ENCODE data around the gene FAM234B. TPM values are rescaled to one million over a fixed set of nuclear protein-coding genes. Genes with fewer than 3 reads are reported as not detected.

Gene FAM234B
- polyA plus RNA-seq, 1 donor, result 5.3 TPM

DNA sequence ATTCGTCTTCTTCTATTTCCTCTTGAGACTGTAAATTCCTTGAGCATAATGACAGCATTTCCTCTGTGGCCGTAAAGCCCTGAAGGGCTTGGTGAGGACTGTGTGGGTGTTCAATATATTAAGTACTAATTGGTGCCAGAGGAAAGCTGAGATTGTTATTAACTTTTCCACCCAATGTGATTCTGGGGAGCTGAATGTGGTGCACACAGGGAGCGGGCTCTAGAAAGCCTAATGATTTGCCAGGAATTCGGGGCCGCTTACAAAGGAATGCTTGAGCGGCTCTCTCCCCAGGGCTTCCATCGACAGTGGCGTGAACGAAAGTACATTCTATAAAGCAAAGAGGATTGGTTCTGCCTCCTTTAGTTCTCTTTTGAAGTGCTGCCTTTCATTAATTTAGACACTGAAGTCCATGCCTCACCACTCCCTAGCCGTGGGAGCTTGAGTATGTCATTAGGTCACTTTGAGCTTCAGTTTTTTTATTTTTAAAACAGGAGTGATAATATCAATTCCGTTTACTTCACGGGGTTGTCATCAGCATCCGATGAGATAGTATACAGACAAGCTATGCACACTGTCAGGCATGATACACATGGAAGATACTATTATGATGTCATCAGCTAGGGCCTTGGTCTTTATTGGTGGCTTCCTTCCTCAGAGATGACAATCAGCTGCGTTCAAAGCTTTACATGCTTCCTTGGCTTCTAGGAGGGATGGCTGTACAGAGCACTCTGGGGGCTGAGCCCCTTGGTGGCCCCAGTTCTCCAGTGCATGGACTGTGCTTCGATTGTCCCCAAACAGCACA is 70.3 kb downstream of the FAM234B start:
- H3K9me3 ChIP-seq (ENCODE audit: control insufficient read depth, low read depth, low read length), result no peaks in the 10 kb centered on the region
- no peaks in the 10 kb centered on the region for H3K36me3 ChIP-seq (ENCODE audit: control insufficient read depth, insufficient read depth, low read length)
- WGBS (ENCODE audit: insufficient coverage, low lambda C conversion rate), result 69% methylated on average over 5 of the region's 15 CpGs
- H3K27ac ChIP-seq (ENCODE audit: low read length), result no peak overlapping the region
- no peaks in the 10 kb centered on the region for H3K4me1 ChIP-seq (ENCODE audit: control insufficient read depth, insufficient read depth, low read length)
- no peaks in the 10 kb centered on the region for H3K27me3 ChIP-seq (ENCODE audit: control insufficient read depth, insufficient read depth, low read length)
- DNase-seq, result no peak
- no peak overlapping the region for H3K4me3 ChIP-seq (ENCODE audit: low read length)

DNA sequence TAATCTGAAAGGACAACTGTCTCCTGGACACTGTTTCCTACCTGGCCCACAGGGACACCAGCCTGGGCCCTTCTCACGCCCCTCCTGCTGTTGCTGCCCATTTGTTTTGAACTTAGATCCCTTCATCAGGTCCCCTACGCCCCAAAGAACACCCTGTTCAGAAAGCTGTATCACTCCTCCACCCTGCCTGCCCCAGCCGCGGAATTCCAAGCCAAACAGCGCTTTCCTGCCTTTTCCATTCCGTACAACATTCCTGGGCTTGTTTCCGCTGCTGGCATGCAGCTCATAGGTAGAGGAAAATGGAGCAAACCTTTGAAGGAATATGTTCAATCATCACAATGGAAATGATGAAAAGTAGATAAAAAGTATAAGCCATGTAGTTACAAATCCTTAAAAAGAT is 72.1 kb downstream of the FAM234B start:
- H3K36me3 ChIP-seq (ENCODE audit: control insufficient read depth, insufficient read depth, low read length), result no peaks in the 10 kb centered on the region

DNA sequence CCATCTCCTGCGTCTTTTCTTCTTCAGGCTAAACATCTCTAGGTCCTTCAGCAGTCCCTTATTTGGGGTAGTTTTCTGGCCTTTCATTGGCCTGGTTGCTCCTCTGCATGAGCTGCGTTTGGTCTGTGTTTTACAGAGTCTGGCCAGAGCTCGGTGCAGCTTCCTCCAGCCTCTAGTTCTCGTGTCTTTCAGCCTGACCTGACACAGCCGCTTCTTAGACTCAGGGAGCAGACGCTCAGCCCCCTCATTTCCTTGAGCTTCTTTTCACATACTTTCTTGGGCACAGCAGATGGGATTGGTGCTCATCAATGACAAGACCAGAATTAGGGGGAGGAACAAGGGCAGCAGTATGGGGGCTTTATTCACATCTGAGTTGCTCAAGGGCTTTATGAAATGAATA is 72.8 kb downstream of the FAM234B start:
- Histone ChIP-seq H3K4me1 (ENCODE audit: control insufficient read depth, insufficient read depth, low read length) (no peaks in the 10 kb centered on the region), H3K4me3 (ENCODE audit: low read length) (no peak overlapping the region), H3K27me3 (ENCODE audit: control insufficient read depth, insufficient read depth, low read length) (no peaks in the 10 kb centered on the region), H3K36me3 (ENCODE audit: control insufficient read depth, insufficient read depth, low read length) (no peaks in the 10 kb centered on the region), H3K27ac (ENCODE audit: low read length) (no peak overlapping the region), H3K9me3 (ENCODE audit: control insufficient read depth, low read depth, low read length) (no peaks in the 10 kb centered on the region)
- 100% methylated on average over 2 of the region's 6 CpGs for whole genome bisulfite sequencing (ENCODE audit: insufficient coverage, low lambda C conversion rate)
- DNase-seq, result no peak

More for the DNA sequence above, 72.1 kb downstream of the FAM234B start:
- H3K4me3 ChIP-seq (ENCODE audit: low read length), result no peak overlapping the region
- H3K9me3 ChIP-seq (ENCODE audit: control insufficient read depth, low read depth, low read length), result no peaks in the 10 kb centered on the region
- no peaks in the 10 kb centered on the region for H3K27me3 ChIP-seq (ENCODE audit: control insufficient read depth, insufficient read depth, low read length)
- WGBS (ENCODE audit: insufficient coverage, low lambda C conversion rate), result 100% methylated on average over 2 of the region's 7 CpGs
- H3K4me1 ChIP-seq (ENCODE audit: control insufficient read depth, insufficient read depth, low read length), result no peaks in the 10 kb centered on the region
- no peak for DNase-seq
- no peak overlapping the region for H3K27ac ChIP-seq (ENCODE audit: low read length)

DNA sequence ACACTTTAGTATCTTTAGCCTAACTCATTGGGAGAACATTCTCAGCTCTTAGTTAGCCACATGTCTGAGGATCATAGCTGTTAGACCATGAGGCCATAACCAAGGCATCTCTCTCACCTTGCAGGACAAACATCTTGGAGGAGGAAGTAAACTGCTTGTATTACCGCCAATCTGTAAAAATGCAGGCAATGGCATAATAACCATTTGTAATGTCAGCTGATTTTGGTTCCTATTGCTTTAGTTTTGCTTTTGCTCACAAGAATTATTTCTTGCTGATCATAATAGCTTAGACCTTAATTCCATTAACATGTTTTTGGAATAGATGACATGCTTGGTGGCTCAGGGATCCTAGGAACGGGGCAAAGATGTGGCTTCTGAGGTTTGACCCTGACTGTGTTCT is 75.6 kb downstream of the FAM234B start:
- Histone ChIP-seq H3K4me3 (ENCODE audit: low read length) (no peak overlapping the region), H3K27me3 (ENCODE audit: control insufficient read depth, insufficient read depth, low read length) (no peaks in the 10 kb centered on the region), H3K9me3 (ENCODE audit: control insufficient read depth, low read depth, low read length) (no peaks in the 10 kb centered on the region), H3K27ac (ENCODE audit: low read length) (no peak overlapping the region), H3K36me3 (ENCODE audit: control insufficient read depth, insufficient read depth, low read length) (no peaks in the 10 kb centered on the region), H3K4me1 (ENCODE audit: control insufficient read depth, insufficient read depth, low read length) (no peaks in the 10 kb centered on the region)
- no peak for DNase-seq
- no CpG with 5 or more reads among the region's 2 CpGs for WGBS (ENCODE audit: insufficient coverage, low lambda C conversion rate)

DNA sequence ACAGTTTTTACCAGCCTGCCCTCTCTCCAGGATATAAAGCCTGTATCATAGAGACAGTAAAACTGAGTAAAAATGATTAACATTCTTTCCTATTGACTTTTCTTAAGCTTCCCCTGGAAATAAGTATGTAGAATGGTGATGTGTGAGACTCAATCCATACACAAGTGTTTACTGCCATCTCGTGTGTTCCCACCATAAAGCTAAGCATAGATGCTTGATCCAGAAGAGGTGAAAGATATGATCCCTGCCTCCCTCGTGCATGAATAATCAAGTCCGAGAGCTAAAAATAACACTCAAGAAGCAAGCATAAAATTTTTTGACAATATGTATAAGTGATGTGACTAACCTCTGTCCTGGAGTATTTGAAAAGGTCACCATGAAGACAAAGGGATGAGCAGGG is 76.2 kb downstream of the FAM234B start:
- H3K36me3 ChIP-seq (ENCODE audit: control insufficient read depth, insufficient read depth, low read length), result no peaks in the 10 kb centered on the region
- H3K4me1 ChIP-seq (ENCODE audit: control insufficient read depth, insufficient read depth, low read length), result no peaks in the 10 kb centered on the region
- H3K9me3 ChIP-seq (ENCODE audit: control insufficient read depth, low read depth, low read length), result no peaks in the 10 kb centered on the region
- no peak overlapping the region for H3K4me3 ChIP-seq (ENCODE audit: low read length)
- no peak for DNase-seq
- no peak overlapping the region for H3K27ac ChIP-seq (ENCODE audit: low read length)
- no peaks in the 10 kb centered on the region for H3K27me3 ChIP-seq (ENCODE audit: control insufficient read depth, insufficient read depth, low read length)
- WGBS (ENCODE audit: insufficient coverage, low lambda C conversion rate), result 100% methylated on average over 1 of the region's 3 CpGs

DNA sequence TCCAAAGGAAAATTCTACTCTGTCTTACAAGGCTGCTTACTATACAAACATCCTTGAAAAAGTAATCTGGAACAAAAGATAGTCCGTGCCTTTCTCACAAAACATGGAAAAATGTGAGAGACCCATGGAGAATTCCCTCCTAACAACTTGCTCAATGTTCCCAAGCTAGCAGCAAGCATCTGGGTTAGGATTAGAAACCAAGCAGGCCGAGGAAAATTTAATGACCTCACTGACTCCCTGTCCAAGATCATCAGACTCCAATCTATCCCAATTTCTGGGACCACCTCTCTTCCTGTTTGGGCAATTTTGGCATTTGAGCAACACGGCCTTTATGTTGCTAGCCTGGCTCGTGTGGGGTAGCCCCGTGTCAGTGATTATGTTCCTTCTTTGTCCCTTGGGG is 77.4 kb downstream of the FAM234B start:
- Histone ChIP-seq H3K27ac (ENCODE audit: low read length) (no peak overlapping the region), H3K4me3 (ENCODE audit: low read length) (no peak overlapping the region), H3K36me3 (ENCODE audit: control insufficient read depth, insufficient read depth, low read length) (no peaks in the 10 kb centered on the region), H3K27me3 (ENCODE audit: control insufficient read depth, insufficient read depth, low read length) (no peaks in the 10 kb centered on the region), H3K9me3 (ENCODE audit: control insufficient read depth, low read depth, low read length) (no peaks in the 10 kb centered on the region), H3K4me1 (ENCODE audit: control insufficient read depth, insufficient read depth, low read length) (no peaks in the 10 kb centered on the region)
- DNase-seq, result no peak
- WGBS (ENCODE audit: insufficient coverage, low lambda C conversion rate), result 100% methylated on average over 1 of the region's 5 CpGs

DNA sequence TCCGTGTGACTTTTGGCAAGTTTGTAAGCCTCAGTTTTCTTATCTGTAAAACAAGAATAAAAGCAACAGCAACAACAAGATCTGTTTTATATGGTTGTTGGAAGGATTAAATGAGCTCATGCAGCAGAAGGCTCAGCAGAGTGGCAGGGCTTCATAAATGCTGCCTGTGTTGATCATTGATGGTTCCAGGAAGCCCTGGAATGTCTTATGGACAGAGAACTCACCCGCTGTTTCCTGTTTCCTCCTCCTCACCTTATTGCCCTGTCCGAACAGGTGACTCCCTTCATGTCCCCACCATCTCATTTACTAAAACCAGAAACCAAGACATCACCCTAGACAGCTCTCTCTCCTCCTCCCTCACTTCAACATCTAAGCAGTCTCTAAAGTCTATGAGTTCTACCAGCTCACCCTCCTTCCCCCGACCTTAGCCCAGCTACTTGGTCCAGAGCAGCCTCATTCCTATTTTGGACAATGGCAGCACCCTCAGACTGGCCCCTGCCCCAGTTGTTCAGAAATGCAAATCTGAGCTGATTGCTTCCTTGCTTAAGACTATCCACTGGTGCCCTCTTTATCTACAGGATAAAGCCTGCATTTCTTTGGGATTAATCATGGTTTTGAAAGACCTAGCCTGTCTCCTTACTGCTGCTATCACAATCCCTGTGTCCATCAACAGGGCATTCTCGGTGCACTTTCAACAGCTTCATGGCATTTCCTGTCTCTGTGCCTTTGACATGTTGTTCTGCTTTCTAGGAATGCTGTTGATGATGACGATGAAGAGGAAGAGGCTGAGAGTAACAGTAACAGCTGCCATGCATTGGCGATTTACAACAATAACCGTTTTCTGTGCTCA is 80.7 kb downstream of the FAM234B start:
- DNase-seq, result peak in 1 of 2 donors; percentile 33
- WGBS (ENCODE audit: insufficient coverage, low lambda C conversion rate), result no CpG with 5 or more reads among the region's 8 CpGs
- H3K9me3 ChIP-seq (ENCODE audit: control insufficient read depth, low read depth, low read length), result no peaks in the 10 kb centered on the region
- no peaks in the 10 kb centered on the region for H3K4me1 ChIP-seq (ENCODE audit: control insufficient read depth, insufficient read depth, low read length)
- no peaks in the 10 kb centered on the region for H3K27me3 ChIP-seq (ENCODE audit: control insufficient read depth, insufficient read depth, low read length)
- no peaks in the 10 kb centered on the region for H3K36me3 ChIP-seq (ENCODE audit: control insufficient read depth, insufficient read depth, low read length)
- peak overlapping the region; percentile 31 for H3K27ac ChIP-seq (ENCODE audit: low read length)
- H3K4me3 ChIP-seq (ENCODE audit: low read length), result no peak overlapping the region

DNA sequence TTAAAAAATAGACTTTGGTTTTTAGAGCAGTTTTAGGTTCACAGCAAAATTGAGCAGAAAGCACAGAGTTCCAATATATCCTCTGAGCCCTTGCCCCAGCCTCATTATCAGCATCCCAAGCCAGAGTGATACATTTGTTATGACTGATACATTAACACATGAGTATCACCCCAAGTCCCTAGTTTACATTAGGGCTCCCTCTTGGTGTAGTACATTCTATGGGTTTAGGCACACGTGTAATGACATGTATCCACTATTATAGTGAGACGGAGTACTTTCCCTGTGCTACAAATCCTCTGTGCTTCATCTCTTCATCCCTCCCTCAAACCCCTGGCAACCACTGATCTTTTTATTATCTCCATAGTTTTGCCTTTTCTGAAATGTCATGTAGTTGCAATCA is 81.8 kb downstream of the FAM234B start:
- H3K27me3 ChIP-seq (ENCODE audit: control insufficient read depth, insufficient read depth, low read length), result no peaks in the 10 kb centered on the region
- no peak overlapping the region for H3K27ac ChIP-seq (ENCODE audit: low read length)
- no peaks in the 10 kb centered on the region for H3K9me3 ChIP-seq (ENCODE audit: control insufficient read depth, low read depth, low read length)
- no peaks in the 10 kb centered on the region for H3K36me3 ChIP-seq (ENCODE audit: control insufficient read depth, insufficient read depth, low read length)
- no peak for DNase-seq
- H3K4me1 ChIP-seq (ENCODE audit: control insufficient read depth, insufficient read depth, low read length), result no peaks in the 10 kb centered on the region
- no CpG with 5 or more reads among the region's 2 CpGs for WGBS (ENCODE audit: insufficient coverage, low lambda C conversion rate)
- no peak overlapping the region for H3K4me3 ChIP-seq (ENCODE audit: low read length)

DNA sequence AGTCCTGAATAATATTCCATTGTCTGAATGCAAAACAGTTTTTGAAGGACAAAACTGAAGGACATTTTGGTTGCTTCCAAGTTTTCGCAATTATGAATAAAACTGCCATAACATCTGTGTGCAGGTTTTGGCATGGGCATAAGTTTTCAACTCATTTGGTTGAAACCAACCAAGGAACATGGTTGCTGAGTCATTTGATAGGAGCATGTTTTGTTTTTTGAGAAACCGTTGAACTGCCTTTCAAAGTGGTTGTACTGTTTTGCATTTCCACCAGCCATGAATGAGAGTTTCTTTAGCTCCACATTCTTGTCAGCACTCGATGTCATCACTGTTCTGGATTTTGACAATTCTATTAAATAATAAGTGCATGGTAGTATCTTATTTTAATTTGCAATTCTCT is 82.3 kb downstream of the FAM234B start:
- WGBS (ENCODE audit: insufficient coverage, low lambda C conversion rate), result no CpG with 5 or more reads among the region's 3 CpGs
- H3K4me3 ChIP-seq (ENCODE audit: low read length), result no peak overlapping the region
- H3K36me3 ChIP-seq (ENCODE audit: control insufficient read depth, insufficient read depth, low read length), result no peaks in the 10 kb centered on the region
- no peak overlapping the region for H3K27ac ChIP-seq (ENCODE audit: low read length)
- DNase-seq, result no peak
- no peaks in the 10 kb centered on the region for H3K9me3 ChIP-seq (ENCODE audit: control insufficient read depth, low read depth, low read length)
- H3K27me3 ChIP-seq (ENCODE audit: control insufficient read depth, insufficient read depth, low read length), result no peaks in the 10 kb centered on the region
- no peaks in the 10 kb centered on the region for H3K4me1 ChIP-seq (ENCODE audit: control insufficient read depth, insufficient read depth, low read length)

DNA sequence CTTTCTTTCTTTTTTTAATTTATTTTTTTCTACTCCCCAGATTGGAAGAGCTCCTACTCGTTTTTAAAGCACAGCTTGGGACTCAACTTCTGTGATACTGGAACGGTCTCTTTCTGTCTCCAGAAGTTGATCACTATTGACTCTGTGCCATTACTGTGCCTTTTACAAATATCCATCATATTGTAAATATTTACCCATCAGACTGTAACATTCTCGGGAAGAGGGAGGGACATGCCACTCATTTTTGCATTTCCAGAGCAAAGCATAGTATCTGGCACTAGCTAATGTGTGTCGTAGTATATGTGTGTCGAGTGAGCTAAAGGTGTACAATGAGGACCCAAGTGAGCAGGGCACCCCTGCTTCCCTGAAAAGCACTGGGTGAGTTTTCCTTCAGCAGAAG is 83.3 kb downstream of the FAM234B start:
- DNase-seq, result no peak
- Histone ChIP-seq H3K27me3 (ENCODE audit: control insufficient read depth, insufficient read depth, low read length) (no peaks in the 10 kb centered on the region), H3K4me3 (ENCODE audit: low read length) (no peak overlapping the region), H3K27ac (ENCODE audit: low read length) (no peak overlapping the region), H3K4me1 (ENCODE audit: control insufficient read depth, insufficient read depth, low read length) (no peaks in the 10 kb centered on the region), H3K36me3 (ENCODE audit: control insufficient read depth, insufficient read depth, low read length) (no peaks in the 10 kb centered on the region), H3K9me3 (ENCODE audit: control insufficient read depth, low read depth, low read length) (no peaks in the 10 kb centered on the region)
- no CpG with 5 or more reads among the region's 5 CpGs for WGBS (ENCODE audit: insufficient coverage, low lambda C conversion rate)

All from large intestine (tissue), 3 donors.